Stomach (tissue), 4 donors: ENCODE data around the gene SPRY1.

ENCODE experiments used
- EP300 ChIP-seq: sonication (generic); formaldehyde crosslinking; IDR thresholded peaks from one replicate; pipeline ENCODE4 v1.6.1; 2017; ENCODE audit warnings: antibody characterized with exemption
- TF ChIP-seq, protein P1 (sequence below), 7 experiments: fragments of 450-650 bp in 4 of 7; fragments of 200-600 bp in 3 of 7; sonication (generic) in 3 of 7; IDR thresholded peaks; one replicate each; pipeline ENCODE4 v1.5.1; 2016 to 2019; ENCODE audit warnings: antibody characterized with exemption in 7 of 7, control low read depth in 2 of 7, mild to moderate bottlenecking in 1 of 7

DNA sequence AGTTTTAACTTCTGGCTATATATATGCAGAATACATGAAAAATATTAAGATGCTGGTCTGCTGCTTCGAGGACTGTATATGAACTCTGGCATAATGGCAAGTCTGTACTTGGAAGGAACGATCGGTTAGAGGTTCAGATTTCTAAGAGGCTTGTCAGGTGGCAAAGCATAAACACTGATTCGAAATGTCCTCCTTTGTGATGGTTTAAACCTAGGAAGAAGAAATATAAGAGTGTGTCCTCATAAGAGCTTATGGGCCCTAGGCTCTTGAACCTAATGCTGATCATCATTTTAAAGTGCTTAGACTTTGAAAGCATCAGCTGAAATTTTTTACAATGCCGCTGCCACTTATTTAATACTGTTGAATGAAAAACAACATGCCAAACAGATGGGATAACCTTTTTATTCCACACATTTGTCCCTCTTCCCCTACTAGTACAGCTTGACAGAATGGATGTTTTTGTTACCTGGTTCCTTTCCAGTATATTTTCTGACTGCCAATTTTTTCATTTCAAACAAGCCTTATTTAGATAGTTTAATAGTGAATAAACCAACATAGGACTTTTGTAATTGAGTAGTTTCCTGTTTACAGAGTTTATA, 8.8 kb downstream of the SPRY1 start:
- TF ChIP-seq, protein P1, sequence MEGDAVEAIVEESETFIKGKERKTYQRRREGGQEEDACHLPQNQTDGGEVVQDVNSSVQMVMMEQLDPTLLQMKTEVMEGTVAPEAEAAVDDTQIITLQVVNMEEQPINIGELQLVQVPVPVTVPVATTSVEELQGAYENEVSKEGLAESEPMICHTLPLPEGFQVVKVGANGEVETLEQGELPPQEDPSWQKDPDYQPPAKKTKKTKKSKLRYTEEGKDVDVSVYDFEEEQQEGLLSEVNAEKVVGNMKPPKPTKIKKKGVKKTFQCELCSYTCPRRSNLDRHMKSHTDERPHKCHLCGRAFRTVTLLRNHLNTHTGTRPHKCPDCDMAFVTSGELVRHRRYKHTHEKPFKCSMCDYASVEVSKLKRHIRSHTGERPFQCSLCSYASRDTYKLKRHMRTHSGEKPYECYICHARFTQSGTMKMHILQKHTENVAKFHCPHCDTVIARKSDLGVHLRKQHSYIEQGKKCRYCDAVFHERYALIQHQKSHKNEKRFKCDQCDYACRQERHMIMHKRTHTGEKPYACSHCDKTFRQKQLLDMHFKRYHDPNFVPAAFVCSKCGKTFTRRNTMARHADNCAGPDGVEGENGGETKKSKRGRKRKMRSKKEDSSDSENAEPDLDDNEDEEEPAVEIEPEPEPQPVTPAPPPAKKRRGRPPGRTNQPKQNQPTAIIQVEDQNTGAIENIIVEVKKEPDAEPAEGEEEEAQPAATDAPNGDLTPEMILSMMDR (IDR thresholded peaks at IDR 0.05): no peak
- TF ChIP-seq EP300: no peak
